GM12892 (cell line): Measurements from ENCODE around the gene ARHGDIG.

Source experiments
- POLR2A ChIP-seq: IDR thresholded peaks from 2 replicates; pipeline ENCODE4 v1.6.1; 2011; ENCODE audit warnings: low read depth, low read length, control low read depth
- POLR2AphosphoS5 ChIP-seq: IDR thresholded peaks from 2 replicates; pipeline ENCODE4 v1.6.1; 2011; ENCODE audit warnings: low read depth, low read length, control low read depth

GRCh38 chr16:252366-253337 is 27.7 kb upstream of the ARHGDIG start:
- no peak for TF ChIP-seq POLR2A
- no peak for TF ChIP-seq POLR2AphosphoS5
